Smooth muscle cell (in vitro differentiated cells): Measurements from ENCODE around the gene KCNQ1OT1. TPM values are rescaled to one million over a fixed set of nuclear protein-coding genes. Genes with fewer than 3 reads are reported as not detected.

ENCODE experiments used
- DNase-seq: peaks from one replicate; lab custom pipeline; 2025; ENCODE audit not compliant: unreplicated experiment; lab: John Stamatoyannopoulos, UW
- H2AFZ ChIP-seq: fragments of 200-600 bp; sonication (generic); 2 replicates; pipeline ENCODE4 v1.6.0; 2016; ENCODE audit warnings: antibody characterized with exemption, low read depth, mild to moderate bottlenecking
- H3F3A ChIP-seq: fragments of 200-600 bp; sonication (generic); 2 replicates; pipeline ENCODE4 v1.6.0; 2017; ENCODE audit warnings: antibody characterized with exemption, low read depth
- H3K27ac ChIP-seq: fragments of 200-600 bp; sonication (generic); 2 replicates; pipeline ENCODE4 v1.5.1; 2016; ENCODE audit warnings: low read depth, mild to moderate bottlenecking
- H3K27me3 ChIP-seq: fragments of 200-600 bp; sonication (generic); 2 replicates; pipeline ENCODE4 v1.6.1; 2016; ENCODE audit warnings: low read depth, mild to moderate bottlenecking
- H3K36me3 ChIP-seq: fragments of 200-600 bp; sonication (generic); 2 replicates; pipeline ENCODE4 v1.5.1; 2016; ENCODE audit warnings: low read depth
- H3K4me1 ChIP-seq: fragments of 200-600 bp; sonication (generic); 2 replicates; pipeline ENCODE4 v1.5.1; 2016; ENCODE audit warnings: low read depth
- H3K4me2 ChIP-seq: fragments of 200-600 bp; sonication (generic); 2 replicates; pipeline ENCODE4 v1.6.0; 2016; ENCODE audit warnings: mild to moderate bottlenecking
- H3K4me3 ChIP-seq: fragments of 200-600 bp; sonication (generic); 2 replicates; pipeline ENCODE4 v1.5.1; 2016; ENCODE audit warnings: mild to moderate bottlenecking
- H3K79me2 ChIP-seq: fragments of 200-600 bp; sonication (generic); 2 replicates; pipeline ENCODE4 v1.6.0; 2016; ENCODE audit warnings: low read depth, mild to moderate bottlenecking
- H3K9ac ChIP-seq: fragments of 200-600 bp; sonication (generic); 2 replicates; pipeline ENCODE4 v1.6.0; 2016; ENCODE audit warnings: low read depth
- H3K9me3 ChIP-seq: fragments of 200-600 bp; sonication (generic); replicated peaks from 2 replicates; pipeline ENCODE4 v1.5.1; 2016; ENCODE audit warnings: low read depth
- H4K20me1 ChIP-seq: fragments of 200-600 bp; sonication (generic); 2 replicates; pipeline ENCODE4 v1.6.0; 2016; ENCODE audit warnings: low read depth
- WGBS: methylation state at CpG from one replicate; pipeline ENCODE4 v1.1.7; 2016; ENCODE audit warnings: low lambda C conversion rate; 5-methylcytosine and 5-hydroxymethylcytosine counted together
- polyA plus RNA-seq: library from polyadenylated mRNA; unstranded; fragments of >200 nt; fragmentation: Nextera tagmentation; extraction: Ambion mirVana; gene quantifications from 2 replicates; pipeline ENCODE4 v1.2.1, GENCODE V29; 2016
- total RNA-seq: library from RNA; depleted of rRNA; stranded (reverse); fragments of >200 nt; gene quantifications from 2 replicates; pipeline ENCODE4 v1.2.3, GENCODE V29; 2014
- TF ChIP-seq, protein P1 (sequence below): fragments of 200-600 bp; sonication (generic); IDR thresholded peaks from 2 replicates; pipeline ENCODE4 v1.5.1; 2017; ENCODE audit warnings: borderline replicate concordance, mild to moderate bottlenecking, antibody characterized with exemption; ENCODE audit not compliant: insufficient read depth, poor library complexity, severe bottlenecking

KCNQ1OT1 gene
- total and polyA plus RNA-seq, 2 experiments from 2014 or later = 1.6 to 9.8 TPM

DNA sequence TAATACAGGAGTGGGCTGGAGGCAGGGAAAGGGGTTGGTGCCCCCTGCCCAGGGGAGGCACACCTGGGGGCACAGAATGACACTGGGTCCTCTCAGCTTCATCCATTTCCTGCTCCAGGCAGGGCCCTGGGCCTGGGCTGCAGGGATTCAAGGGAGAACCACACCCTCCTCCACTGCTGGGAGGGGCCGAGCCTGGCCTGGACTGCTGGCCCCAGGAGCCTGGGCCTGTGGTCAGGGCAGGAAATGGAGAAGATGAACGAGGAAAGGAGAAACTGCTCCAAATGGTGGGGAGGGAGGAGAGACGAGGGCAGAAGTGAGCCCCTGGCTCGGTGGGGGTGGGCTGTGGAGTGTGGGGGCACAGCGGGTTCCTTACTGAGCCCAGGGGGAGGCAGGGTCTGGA, 38.1 kb upstream of the KCNQ1OT1 start:
- H2AFZ ChIP-seq = no peak overlapping the region
- H3K4me2 ChIP-seq = peak overlapping the region; percentile 42
- H3K4me3 ChIP-seq = no peak overlapping the region
- H3K9me3 ChIP-seq = no peaks in the 10 kb centered on the region
- no peak for DNase-seq
- H3F3A ChIP-seq = peaks cover 11% of the 10 kb centered on the region
- no peak overlapping the region for H3K9ac ChIP-seq
- peaks cover 20% of the 10 kb centered on the region for H3K4me1 ChIP-seq
- H3K27me3 ChIP-seq = no peaks in the 10 kb centered on the region
- no peak overlapping the region for H3K27ac ChIP-seq
- no peaks in the 10 kb centered on the region for H3K79me2 ChIP-seq
- no peaks in the 10 kb centered on the region for H4K20me1 ChIP-seq
- WGBS = 20% methylated on average over 2 of the region's 5 CpGs
- TF ChIP-seq, protein P1, sequence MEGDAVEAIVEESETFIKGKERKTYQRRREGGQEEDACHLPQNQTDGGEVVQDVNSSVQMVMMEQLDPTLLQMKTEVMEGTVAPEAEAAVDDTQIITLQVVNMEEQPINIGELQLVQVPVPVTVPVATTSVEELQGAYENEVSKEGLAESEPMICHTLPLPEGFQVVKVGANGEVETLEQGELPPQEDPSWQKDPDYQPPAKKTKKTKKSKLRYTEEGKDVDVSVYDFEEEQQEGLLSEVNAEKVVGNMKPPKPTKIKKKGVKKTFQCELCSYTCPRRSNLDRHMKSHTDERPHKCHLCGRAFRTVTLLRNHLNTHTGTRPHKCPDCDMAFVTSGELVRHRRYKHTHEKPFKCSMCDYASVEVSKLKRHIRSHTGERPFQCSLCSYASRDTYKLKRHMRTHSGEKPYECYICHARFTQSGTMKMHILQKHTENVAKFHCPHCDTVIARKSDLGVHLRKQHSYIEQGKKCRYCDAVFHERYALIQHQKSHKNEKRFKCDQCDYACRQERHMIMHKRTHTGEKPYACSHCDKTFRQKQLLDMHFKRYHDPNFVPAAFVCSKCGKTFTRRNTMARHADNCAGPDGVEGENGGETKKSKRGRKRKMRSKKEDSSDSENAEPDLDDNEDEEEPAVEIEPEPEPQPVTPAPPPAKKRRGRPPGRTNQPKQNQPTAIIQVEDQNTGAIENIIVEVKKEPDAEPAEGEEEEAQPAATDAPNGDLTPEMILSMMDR = no peak
- H3K36me3 ChIP-seq = no peaks in the 10 kb centered on the region

DNA sequence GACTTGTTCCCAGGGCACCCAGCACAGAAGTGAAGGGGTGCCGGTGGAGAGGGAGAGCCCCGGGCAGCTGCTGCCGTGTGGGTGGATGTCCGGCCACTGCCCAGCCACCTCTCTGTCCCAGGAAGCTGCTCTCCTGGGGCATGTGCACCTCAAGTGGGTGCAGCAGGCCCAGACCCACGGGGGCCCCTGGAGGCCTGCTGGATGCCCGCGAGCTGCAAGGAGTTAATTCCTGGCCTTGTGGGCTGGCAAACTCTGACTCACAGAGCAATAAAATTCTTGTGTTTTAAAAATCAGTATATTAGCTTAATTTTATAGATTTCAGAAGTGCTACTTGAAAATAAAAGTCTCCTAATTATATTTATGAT, 37.4 kb upstream of the KCNQ1OT1 start:
- H3K27me3 ChIP-seq = no peaks in the 10 kb centered on the region
- H4K20me1 ChIP-seq = no peaks in the 10 kb centered on the region
- 48% methylated on average over 7 of the region's 7 CpGs for WGBS
- H3K4me2 ChIP-seq = peak overlapping the region; percentile 42
- H3K36me3 ChIP-seq = no peaks in the 10 kb centered on the region
- no peak overlapping the region for H3K4me3 ChIP-seq
- H3K9ac ChIP-seq = no peak overlapping the region
- no peak overlapping the region for H3K27ac ChIP-seq
- peaks cover 15% of the 10 kb centered on the region for H3K4me1 ChIP-seq
- H3F3A ChIP-seq = peaks cover 11% of the 10 kb centered on the region
- H3K9me3 ChIP-seq = no peaks in the 10 kb centered on the region
- TF ChIP-seq, protein P1 = no peak
- DNase-seq = no peak
- no peaks in the 10 kb centered on the region for H3K79me2 ChIP-seq
- no peak overlapping the region for H2AFZ ChIP-seq

DNA sequence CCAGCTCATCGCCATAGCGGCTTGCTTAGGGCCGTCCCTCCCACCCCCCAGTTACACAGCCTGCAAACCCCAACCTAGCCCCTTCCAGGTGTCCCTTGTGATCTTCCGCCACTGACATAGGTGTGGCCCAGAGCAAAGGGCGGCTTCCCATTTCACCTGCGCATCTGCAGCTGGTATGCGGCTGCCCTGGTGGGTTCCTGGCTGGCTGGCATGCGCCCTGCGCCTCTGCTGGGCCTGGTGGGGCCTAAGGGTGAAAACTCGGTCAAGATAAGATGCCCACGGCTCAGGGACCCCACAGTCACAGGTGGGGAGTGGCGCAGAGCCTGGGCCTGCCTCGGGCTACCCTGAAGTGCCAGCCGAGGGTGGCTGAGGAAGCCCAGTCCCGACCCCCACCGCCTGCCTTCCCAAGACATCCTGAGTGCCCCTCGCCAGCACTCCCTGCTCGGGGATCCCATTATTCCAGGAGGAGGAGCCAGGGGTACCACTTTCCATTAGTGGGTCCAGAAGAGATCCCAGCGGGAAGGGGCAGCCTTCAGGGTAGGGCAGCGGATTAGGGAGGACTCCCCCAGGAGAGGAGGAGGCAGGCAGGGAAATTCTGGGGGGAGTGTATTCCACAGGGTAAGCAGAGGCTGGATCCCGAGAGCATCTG, 36.9 kb upstream of the KCNQ1OT1 start:
- WGBS = 94% methylated on average over 21 of the region's 21 CpGs
- H3K4me2 ChIP-seq = peak overlapping the region; percentile 42
- DNase-seq = no peak
- H2AFZ ChIP-seq = no peak overlapping the region
- peaks cover 11% of the 10 kb centered on the region for H3K4me1 ChIP-seq
- H3K4me3 ChIP-seq = no peak overlapping the region
- no peaks in the 10 kb centered on the region for H3K79me2 ChIP-seq
- H3K27me3 ChIP-seq = no peaks in the 10 kb centered on the region
- no peaks in the 10 kb centered on the region for H4K20me1 ChIP-seq
- peaks cover 11% of the 10 kb centered on the region for H3F3A ChIP-seq
- TF ChIP-seq, protein P1 = no peak
- no peak overlapping the region for H3K9ac ChIP-seq
- no peaks in the 10 kb centered on the region for H3K9me3 ChIP-seq
- no peak overlapping the region for H3K27ac ChIP-seq
- H3K36me3 ChIP-seq = no peaks in the 10 kb centered on the region

DNA sequence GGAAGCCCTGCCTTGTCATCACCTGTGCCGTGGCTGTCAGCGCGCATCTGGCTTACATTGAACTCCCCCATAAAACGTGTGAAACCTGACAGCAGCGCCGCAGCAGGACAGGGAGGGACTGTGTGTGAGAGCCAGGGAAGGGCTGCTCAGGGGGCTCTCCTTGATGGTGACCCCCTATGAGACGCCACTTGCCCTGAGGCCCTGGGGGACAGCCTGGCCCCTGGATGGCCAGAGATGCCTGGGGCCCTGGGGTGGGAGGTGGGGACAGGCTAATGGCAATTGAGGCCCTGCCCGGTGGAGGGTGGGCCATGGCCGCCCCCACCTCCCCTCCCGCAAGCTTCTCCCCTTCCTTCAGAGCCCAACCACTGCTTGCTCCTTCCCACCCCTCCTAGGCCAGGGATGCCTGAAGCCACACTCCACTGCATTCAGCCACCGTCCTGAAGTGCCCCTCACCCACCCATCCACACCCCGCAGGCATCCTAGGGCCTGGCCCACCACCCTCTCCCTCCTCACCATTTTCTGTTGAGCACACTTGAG, 35.3 kb upstream of the KCNQ1OT1 start:
- Histone ChIP-seq H3K27me3 (no peaks in the 10 kb centered on the region), H3K27ac (no peak overlapping the region), H2AFZ (no peak overlapping the region), H3K4me2 (no peak overlapping the region), H3K9ac (no peak overlapping the region), H3K4me1 (peaks cover 3% of the 10 kb centered on the region), H3K4me3 (no peak overlapping the region), H3K9me3 (no peaks in the 10 kb centered on the region), H3K36me3 (no peaks in the 10 kb centered on the region), H3K79me2 (no peaks in the 10 kb centered on the region), H4K20me1 (no peaks in the 10 kb centered on the region), H3F3A (no peaks in the 10 kb centered on the region)
- DNase-seq = no peak
- TF ChIP-seq, protein P1 = no peak
- 95% methylated on average over 12 of the region's 12 CpGs for WGBS
